Astrocyte of the spinal cord (primary cell): ENCODE measurements around the gene CASP5.

Experiments
- DNase-seq: peaks from one replicate; pipeline ENCODE4 v3.0.0; 2011; ENCODE audit warnings: low read depth, low spot score
- H3K4me3 ChIP-seq: 2 replicates; pipeline ENCODE4 v1.5.1; 2011; ENCODE audit warnings: low read depth, mild to moderate bottlenecking, low read length, moderate library complexity
- CTCF ChIP-seq: IDR thresholded peaks from 2 replicates; pipeline ENCODE4 v1.5.1; 2012; ENCODE audit warnings: low read depth, mild to moderate bottlenecking, low read length, inconsistent platforms
- in situ Hi-C: cut with HindIII; loops from 2 replicates; pipeline ENCODE4 v1.10.0; 2017; ENCODE audit warnings: low sequenced_read_pairs

The CASP5 gene

DNA sequence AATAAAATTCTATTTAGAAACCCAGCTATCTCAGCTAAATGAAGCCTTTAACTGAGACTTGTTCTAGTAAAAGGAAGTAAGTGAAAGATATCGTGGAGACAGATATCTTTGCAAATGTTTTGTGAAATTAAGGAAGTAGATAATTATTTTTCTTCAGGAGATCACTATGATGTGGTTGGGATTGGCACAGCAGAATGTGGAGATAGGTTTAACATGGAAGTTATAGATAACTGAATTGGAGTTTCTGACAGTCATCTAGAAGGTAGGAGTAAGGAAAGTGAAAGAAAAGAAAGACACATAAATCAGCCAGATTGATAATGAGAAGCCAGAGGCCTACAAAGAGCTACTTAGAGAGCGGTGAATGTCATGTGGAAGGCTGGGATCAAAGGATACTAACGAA lies 4.7 kb upstream of the CASP5 start:
- H3K4me3 ChIP-seq: no peak overlapping the region
- no peak for TF ChIP-seq CTCF
- in situ Hi-C loops: no loop called here
- no peak for DNase-seq

GRCh38 chr11:105024394-105024793 lies 1.4 kb upstream of the CASP5 start:
- no peak for TF ChIP-seq CTCF
- DNase-seq: no peak
- no peak overlapping the region for H3K4me3 ChIP-seq
- in situ Hi-C loops: no loop called here

- in situ Hi-C loops: no loop called here
- TF ChIP-seq CTCF: no peak
These were observed 441 bp downstream of the CASP5 start for GRCh38 chr11:105022527-105022926.

DNA sequence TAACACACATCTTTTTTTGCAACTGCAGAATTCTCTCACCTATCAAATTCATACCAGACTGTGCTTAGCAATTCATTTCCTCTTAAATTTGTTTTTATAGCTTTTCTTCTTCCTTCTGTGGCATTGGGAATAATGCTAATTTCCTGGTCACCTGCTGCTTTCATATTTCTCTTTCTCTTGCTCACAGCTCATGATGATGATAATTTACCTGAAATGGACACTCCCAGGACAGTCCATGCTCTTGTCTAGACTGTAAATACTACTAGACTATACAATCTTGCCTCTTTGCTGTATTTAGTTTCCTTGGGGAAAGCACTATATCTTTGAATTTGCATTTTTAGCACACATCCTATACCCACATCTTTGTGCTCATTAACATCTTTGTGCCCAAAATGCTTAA lies 15.5 kb downstream of the CASP5 start:
- H3K4me3 ChIP-seq: no peak overlapping the region
- no peak for DNase-seq
- TF ChIP-seq CTCF: no peak
- in situ Hi-C loops: no loop called here

More at GRCh38 chr11:105022527-105022926, 441 bp downstream of the CASP5 start:
- H3K4me3 ChIP-seq: no peak overlapping the region
- no peak for DNase-seq

DNA sequence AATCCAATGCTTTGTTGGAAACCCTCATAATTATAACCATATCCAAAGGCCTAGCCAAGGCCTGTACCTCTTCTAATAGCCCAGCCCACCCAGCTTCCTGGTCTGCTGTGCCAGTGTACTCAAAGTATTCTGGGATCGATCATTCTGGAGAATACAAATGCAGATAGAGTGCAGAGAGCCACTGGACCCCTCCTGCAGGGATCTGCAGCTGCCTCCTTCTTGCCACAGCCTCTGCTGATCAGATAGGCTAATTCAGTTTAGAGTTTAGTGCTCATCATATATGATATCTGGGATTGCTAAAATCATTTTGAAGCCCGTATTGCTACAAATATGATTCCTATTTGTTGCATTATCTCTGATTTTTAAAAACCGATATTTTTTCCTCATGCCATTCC lies 17.5 kb downstream of the CASP5 start:
- no peak for DNase-seq
- in situ Hi-C loops: no loop called here
- no peak for TF ChIP-seq CTCF
- H3K4me3 ChIP-seq: no peak overlapping the region

DNA sequence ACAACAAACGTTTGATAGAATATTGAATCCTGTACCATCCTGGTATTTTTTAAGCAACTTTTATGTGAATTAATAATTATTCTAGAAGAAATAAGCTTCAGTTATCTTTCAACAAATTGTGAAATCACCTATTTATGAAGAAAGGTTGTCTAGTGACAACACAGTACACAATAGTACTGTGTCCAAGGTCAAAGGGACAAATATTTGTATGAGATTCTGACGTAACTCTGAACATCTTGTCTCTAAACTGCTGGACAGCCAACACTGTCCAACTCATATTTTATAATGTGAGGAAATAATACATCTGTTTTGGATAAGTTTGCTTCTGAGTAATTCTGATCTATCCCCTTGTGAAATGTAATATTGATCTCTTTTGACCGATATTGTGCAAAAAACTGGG lies 18.9 kb downstream of the CASP5 start:
- no peak for TF ChIP-seq CTCF
- no peak for DNase-seq
- H3K4me3 ChIP-seq: no peak overlapping the region
- in situ Hi-C loops: no loop called here

DNA sequence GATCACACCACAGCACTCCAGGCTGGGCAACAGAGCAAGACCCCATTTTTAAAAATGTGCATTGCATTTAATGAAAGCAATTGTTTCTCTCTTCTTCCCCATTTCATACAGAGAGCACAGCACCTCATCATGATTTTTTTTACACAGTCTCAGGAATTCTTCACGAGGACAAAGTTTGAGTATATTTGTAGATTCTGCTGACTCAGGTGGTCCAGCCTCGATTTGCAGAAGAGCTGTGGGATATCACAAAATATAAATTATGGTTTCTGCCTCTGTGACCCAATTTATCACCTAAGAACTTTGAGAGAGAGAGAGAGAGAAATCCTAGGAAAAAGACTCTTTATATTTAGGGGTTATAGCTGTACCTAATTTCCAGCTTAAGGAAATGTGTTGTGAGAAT lies 19.8 kb downstream of the CASP5 start:
- in situ Hi-C loops: no loop called here
- no peak overlapping the region for H3K4me3 ChIP-seq
- no peak for TF ChIP-seq CTCF
- DNase-seq: no peak
